Measurements from ENCODE around the gene ELL2. TPM values are rescaled to one million over a fixed set of nuclear protein-coding genes. Genes with fewer than 3 reads are reported as not detected.
"Not testable (repeated sequence)": the region's sequence is repeated elsewhere in the genome, so short reads cannot be mapped to it uniquely, and the experiment has no call there.

The ELL2 gene
- total and polyA plus RNA-seq, 4 donors: 12.3 to 79.6 (median 49.0) TPM

GRCh38 chr5:95838556-95838955 lies 123.1 kb downstream of the ELL2 start:
- DNase-seq (no peak), ATAC-seq (ENCODE audit: insufficient read depth, low FRiP score) (no peak)
- no peaks in the 10 kb centered on the region for H3K9me3 ChIP-seq (ENCODE audit: control insufficient read depth in 4 of 4, insufficient read depth in 3 of 4, low read length in 3 of 4)
- no peaks in the 10 kb centered on the region for H3K36me3 ChIP-seq (ENCODE audit: control insufficient read depth in 4 of 4, insufficient read depth in 4 of 4, low read length in 4 of 4)
- no peak overlapping the region for H3K4me3 ChIP-seq
- no peaks in the 10 kb centered on the region for H3K27me3 ChIP-seq (ENCODE audit: control insufficient read depth in 3 of 3, insufficient read depth in 3 of 3, low read length in 2 of 3)
- peaks cover 0 to 8% (median 0%) of the 10 kb centered on the region in 5 donors for H3K4me1 ChIP-seq (ENCODE audit: control insufficient read depth in 5 of 5, insufficient read depth in 5 of 5, low read length in 5 of 5)
- no peak overlapping the region for H3K27ac ChIP-seq (ENCODE audit: low read depth in 1 of 2, low read length in 1 of 2)
- WGBS, 2 donors: 92 to 93% methylated on average over 1 of the region's 1 CpG
- H3K9ac ChIP-seq (ENCODE audit: insufficient read depth in 1 of 2, low read length in 2 of 2): no peak overlapping the region
- TF ChIP-seq CTCF (IDR thresholded peaks at IDR 0.05; ENCODE audit: control extremely low read depth, extremely low read depth): no peak

DNA sequence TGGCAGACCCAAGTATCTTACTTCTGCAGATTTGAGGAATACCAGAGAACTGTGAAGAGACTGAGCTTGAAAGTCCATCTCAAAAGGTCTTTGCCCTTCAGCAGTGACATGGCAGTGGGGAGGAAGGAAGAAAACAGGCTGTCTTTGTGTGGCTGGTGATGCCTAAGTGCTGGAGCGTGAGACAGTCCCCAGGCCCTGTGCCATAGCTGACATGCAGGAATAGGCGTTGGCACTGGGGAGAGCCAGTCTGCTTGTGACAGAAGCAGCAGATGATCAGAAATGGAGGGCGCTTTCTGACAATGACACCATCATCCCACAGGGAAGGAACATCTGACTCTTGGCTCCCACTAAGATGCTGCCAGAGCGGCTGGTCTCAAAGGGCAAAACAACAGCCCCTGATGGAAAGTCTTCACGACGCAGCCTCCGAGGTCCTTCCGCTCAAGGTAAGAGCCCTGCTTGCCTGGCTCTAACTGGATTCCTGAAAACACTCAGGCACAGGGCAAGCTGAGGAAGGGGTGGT lies 123.6 kb downstream of the ELL2 start:
- ATAC-seq (ENCODE audit: insufficient read depth, low FRiP score) (no peak), DNase-seq (no peak)
- Histone ChIP-seq H3K9me3 (ENCODE audit: control insufficient read depth in 4 of 4, insufficient read depth in 3 of 4, low read length in 3 of 4) (no peaks in the 10 kb centered on the region), H3K9ac (ENCODE audit: insufficient read depth in 1 of 2, low read length in 2 of 2) (no peak overlapping the region), H3K4me1 (ENCODE audit: control insufficient read depth in 5 of 5, insufficient read depth in 5 of 5, low read length in 5 of 5) (peaks cover 0 to 6% (median 0%) of the 10 kb centered on the region in 5 donors), H3K27ac (ENCODE audit: low read depth in 1 of 2, low read length in 1 of 2) (no peak overlapping the region), H3K4me3 (no peak overlapping the region), H3K36me3 (ENCODE audit: control insufficient read depth in 4 of 4, insufficient read depth in 4 of 4, low read length in 4 of 4) (no peaks in the 10 kb centered on the region), H3K27me3 (ENCODE audit: control insufficient read depth in 3 of 3, insufficient read depth in 3 of 3, low read length in 2 of 3) (no peaks in the 10 kb centered on the region)
- no peak for TF ChIP-seq CTCF (IDR thresholded peaks at IDR 0.05; ENCODE audit: control extremely low read depth, extremely low read depth)
- 88 to 91% methylated on average over 8 of the region's 8 CpGs for WGBS, 2 donors

- no peaks in the 10 kb centered on the region for H3K9me3 ChIP-seq (ENCODE audit: control insufficient read depth in 4 of 4, insufficient read depth in 3 of 4, low read length in 3 of 4)
- DNase-seq (no peak), ATAC-seq (ENCODE audit: insufficient read depth, low FRiP score) (no peak)
- H3K4me3 ChIP-seq: no peak overlapping the region
- peaks cover 0 to 6% (median 0%) of the 10 kb centered on the region in 5 donors for H3K4me1 ChIP-seq (ENCODE audit: control insufficient read depth in 5 of 5, insufficient read depth in 5 of 5, low read length in 5 of 5)
- no peak overlapping the region for H3K27ac ChIP-seq (ENCODE audit: low read depth in 1 of 2, low read length in 1 of 2)
- H3K27me3 ChIP-seq (ENCODE audit: control insufficient read depth in 3 of 3, insufficient read depth in 3 of 3, low read length in 2 of 3): no peaks in the 10 kb centered on the region
- no peak for TF ChIP-seq CTCF (IDR thresholded peaks at IDR 0.05; ENCODE audit: control extremely low read depth, extremely low read depth)
- no peaks in the 10 kb centered on the region for H3K36me3 ChIP-seq (ENCODE audit: control insufficient read depth in 4 of 4, insufficient read depth in 4 of 4, low read length in 4 of 4)
- WGBS, 2 donors: 94 to 97% methylated on average over 5 of the region's 5 CpGs
- no peak overlapping the region for H3K9ac ChIP-seq (ENCODE audit: insufficient read depth in 1 of 2, low read length in 2 of 2)
Measured at GRCh38 chr5:95837492-95837891, 124.2 kb downstream of the ELL2 start.

- not testable (repeated sequence) for H3K27me3 ChIP-seq (ENCODE audit: control insufficient read depth in 3 of 3, insufficient read depth in 3 of 3, low read length in 2 of 3); H3K36me3 ChIP-seq (ENCODE audit: control insufficient read depth in 4 of 4, insufficient read depth in 4 of 4, low read length in 4 of 4); ATAC-seq (ENCODE audit: insufficient read depth, low FRiP score); DNase-seq; H3K9ac ChIP-seq (ENCODE audit: insufficient read depth in 1 of 2, low read length in 2 of 2); H3K4me3 ChIP-seq; H3K4me1 ChIP-seq (ENCODE audit: control insufficient read depth in 5 of 5, insufficient read depth in 5 of 5, low read length in 5 of 5); H3K9me3 ChIP-seq (ENCODE audit: control insufficient read depth in 4 of 4, insufficient read depth in 3 of 4, low read length in 3 of 4); H3K27ac ChIP-seq (ENCODE audit: low read depth in 1 of 2, low read length in 1 of 2)
- WGBS, 2 donors: 93 to 94% methylated on average over 4 of the region's 4 CpGs
Measured at GRCh38 chr5:95836971-95837370, 124.7 kb downstream of the ELL2 start.
